H1 (cell line): ENCODE results near the gene CTSS. TPM values are rescaled to one million over a fixed set of nuclear protein-coding genes. Genes with fewer than 3 reads are reported as not detected.
A peak's percentile ranks its signal among the peaks of the same experiment; 100 is the strongest.

Source experiments
- CTCF ChIA-PET: fragments of 300-600 bp; sonication (Branson Sonifier 250); formaldehyde crosslinking; loops from one replicate; lab custom pipeline; 2021; ENCODE audit not compliant: partially characterized antibody; lab: Charles Lee
- POLR2A ChIA-PET: fragments of 300-600 bp; sonication (Branson Sonifier 250); formaldehyde crosslinking; loops from one replicate; lab custom pipeline; 2021; ENCODE audit warnings: inconsistent platforms; ENCODE audit not compliant: partially characterized antibody; lab: Charles Lee
- DNase-seq, 2 experiments: peaks; one replicate each; pipeline versions ENCODE4 v3.0.0 to v3.0.0-alpha.2; 2010 to 2022; ENCODE audit warnings: low spot score in 2 of 2, low read depth in 1 of 2, mixed read lengths in 1 of 2
- FAIRE-seq: peaks from 2 replicates; lab custom pipeline; 2011; peaks lifted over from hg19 to GRCh38; lab: Jason Lieb, UNC
- H2AFZ ChIP-seq: 2 replicates; pipeline ENCODE4 v1.8.1; 2012; ENCODE audit warnings: low read length, inconsistent platforms
- H2AK5ac ChIP-seq: 2 replicates; pipeline ENCODE4 v1.6.1; 2013; ENCODE audit warnings: low read depth, low read length
- H2BK120ac ChIP-seq: replicated peaks from 2 replicates; pipeline ENCODE3; 2013; ENCODE audit warnings: low read depth, low read length, inconsistent platforms
- H2BK12ac ChIP-seq: 2 replicates; pipeline ENCODE4 v1.6.1; 2013; ENCODE audit warnings: low read depth, low read length
- H2BK15ac ChIP-seq: 2 replicates; pipeline ENCODE4 v1.6.1; 2013; ENCODE audit warnings: low read length
- H2BK20ac ChIP-seq: 2 replicates; pipeline ENCODE4 v1.6.1; 2013; ENCODE audit warnings: low read length
- H2BK5ac ChIP-seq: 2 replicates; pipeline ENCODE4 v1.6.1; 2013; ENCODE audit warnings: low read depth, low read length
- H3K14ac ChIP-seq: 2 replicates; pipeline ENCODE4 v1.6.1; 2013; ENCODE audit warnings: inconsistent platforms; ENCODE audit not compliant: insufficient read length
- H3K18ac ChIP-seq: 2 replicates; pipeline ENCODE4 v1.6.1; 2013; ENCODE audit warnings: low read length; ENCODE audit errors: extremely low read depth
- H3K23ac ChIP-seq: 2 replicates; pipeline ENCODE4 v1.6.1; 2013; ENCODE audit warnings: inconsistent platforms; ENCODE audit not compliant: insufficient read length
- H3K23me2 ChIP-seq: 2 replicates; pipeline ENCODE4 v1.6.1; 2013; ENCODE audit warnings: low read depth, low read length
- H3K27ac ChIP-seq: 2 replicates; pipeline ENCODE4 v1.6.1; 2011; ENCODE audit warnings: low read depth, low read length, inconsistent platforms
- H3K27me3 ChIP-seq, 4 experiments: replicated peaks in 1 of 4; 1 replicate in 1 of 4; 2 replicates in 3 of 4; pipeline versions ENCODE4 v1.6.1 to v1.8.1; 2011 to 2013; ENCODE audit warnings: low read length in 3 of 4, mild to moderate bottlenecking in 3 of 4, inconsistent platforms in 2 of 4, mixed read lengths in 2 of 4, moderate library complexity in 1 of 4; ENCODE audit not compliant: control insufficient read depth in 3 of 4, insufficient read depth in 3 of 4; ENCODE audit errors: extremely low read depth in 1 of 4
- H3K36me3 ChIP-seq, 4 experiments: 2 replicates each; pipeline versions ENCODE4 v1.6.1 to v1.8.1; 2011 to 2013; ENCODE audit warnings: mild to moderate bottlenecking in 4 of 4, low read length in 3 of 4, moderate library complexity in 2 of 4, control low read depth in 1 of 4, inconsistent platforms in 1 of 4; ENCODE audit not compliant: insufficient read depth in 4 of 4, control insufficient read depth in 2 of 4
- H3K4ac ChIP-seq: replicated peaks from 2 replicates; pipeline ENCODE3; 2013; ENCODE audit warnings: low read length, low read depth, mixed read lengths, inconsistent platforms; ENCODE audit not compliant: insufficient read length
- H3K4me1 ChIP-seq, 4 experiments: replicated peaks in 1 of 4; 1 replicate in 1 of 4; 2 replicates in 3 of 4; pipeline versions ENCODE4 v1.6.1 to v1.8.1; 2011 to 2013; ENCODE audit warnings: low read length in 3 of 4, inconsistent platforms in 2 of 4, mixed read lengths in 1 of 4; ENCODE audit not compliant: insufficient read depth in 4 of 4, control insufficient read depth in 3 of 4
- H3K4me2 ChIP-seq, 2 experiments: 2 replicates each; pipeline versions ENCODE4 v1.6.1 to v1.8.1; 2011 to 2013; ENCODE audit warnings: low read depth in 2 of 2, low read length in 2 of 2, control low read depth in 1 of 2, inconsistent platforms in 1 of 2, mild to moderate bottlenecking in 1 of 2; ENCODE audit not compliant: insufficient read depth in 1 of 2
- H3K4me3 ChIP-seq, 4 experiments: fragments of 200-600, 300-600 bp in 1 of 4; sonication (generic), shearing (Covaris generic), sonication (Bioruptor Twin) in 1 of 4; 2 replicates each; pipeline versions ENCODE4 v1.5.1 to v1.8.1; 2011 to 2016; ENCODE audit warnings: low read length in 4 of 4, low read depth in 3 of 4, control low read depth in 2 of 4, inconsistent platforms in 2 of 4, mild to moderate bottlenecking in 2 of 4, mixed read lengths in 1 of 4, moderate library complexity in 1 of 4; ENCODE audit not compliant: insufficient read depth in 2 of 4; ENCODE audit errors: extremely low read depth in 1 of 4
- H3K56ac ChIP-seq: replicated peaks from 2 replicates; pipeline ENCODE3; 2013; ENCODE audit warnings: low read depth, mild to moderate bottlenecking, mixed read lengths, low read length, inconsistent platforms; ENCODE audit not compliant: insufficient read length
- H3K79me1 ChIP-seq: 2 replicates; pipeline ENCODE4 v1.6.1; 2013; ENCODE audit warnings: low read depth, low read length, control low read depth
- H3K79me2 ChIP-seq, 2 experiments: 2 replicates each; pipeline versions ENCODE4 v1.6.1 to v1.8.1; 2012 to 2013; ENCODE audit warnings: low read length in 2 of 2, mild to moderate bottlenecking in 2 of 2, inconsistent platforms in 1 of 2; ENCODE audit not compliant: insufficient read depth in 2 of 2, control insufficient read depth in 1 of 2
- H3K9ac ChIP-seq, 4 experiments: replicated peaks in 1 of 4; 1 replicate in 1 of 4; 2 replicates in 3 of 4; pipeline versions ENCODE4 v1.6.1 to v1.8.1; 2011 to 2013; ENCODE audit warnings: low read depth in 3 of 4, low read length in 3 of 4, control low read depth in 2 of 4, mild to moderate bottlenecking in 2 of 4, moderate library complexity in 2 of 4, inconsistent platforms in 1 of 4; ENCODE audit errors: extremely low read depth in 1 of 4
- H3K9me3 ChIP-seq, 2 experiments: 2 replicates each; pipeline versions ENCODE4 v1.6.1 to v1.8.1; 2012 to 2013; ENCODE audit warnings: mild to moderate bottlenecking in 2 of 2, moderate library complexity in 2 of 2, control low read depth in 1 of 2, inconsistent platforms in 1 of 2, low read depth in 1 of 2, low read length in 1 of 2, mixed read lengths in 1 of 2; ENCODE audit not compliant: insufficient read depth in 2 of 2
- H4K20me1 ChIP-seq, 2 experiments: replicated peaks in 1 of 2; 2 replicates each; pipeline versions ENCODE3 to v1.8.1; 2011 to 2013; ENCODE audit warnings: inconsistent platforms in 2 of 2, low read length in 2 of 2, mild to moderate bottlenecking in 1 of 2; ENCODE audit not compliant: insufficient read depth in 2 of 2, control insufficient read depth in 1 of 2
- H4K5ac ChIP-seq: 2 replicates; pipeline ENCODE4 v1.6.1; 2013; ENCODE audit warnings: low read length, low read depth, mixed read lengths, inconsistent platforms; ENCODE audit not compliant: insufficient read length
- H4K8ac ChIP-seq: 2 replicates; pipeline ENCODE4 v1.8.0; 2013; ENCODE audit warnings: mild to moderate bottlenecking, moderate library complexity, low read length, inconsistent platforms; ENCODE audit not compliant: insufficient read depth; ENCODE audit errors: extremely low read depth
- H4K91ac ChIP-seq: replicated peaks from 2 replicates; pipeline ENCODE3; 2013; ENCODE audit warnings: low read length, mixed read lengths, inconsistent platforms; ENCODE audit not compliant: insufficient read length
- ASH2L ChIP-seq: fragments of 200-600, 300-600 bp; sonication (generic); IDR thresholded peaks from one replicate; pipeline ENCODE4 v1.7.1; 2017; ENCODE audit warnings: low read length
- BCL11A ChIP-seq, 2 experiments: IDR thresholded peaks; one replicate each; pipeline ENCODE4 v1.6.1; 2011; ENCODE audit warnings: low read depth in 2 of 2, low read length in 2 of 2, mild to moderate bottlenecking in 2 of 2
- JUN ChIP-seq: IDR thresholded peaks from 2 replicates; pipeline ENCODE4 v1.6.1; 2011; ENCODE audit warnings: low read depth, mild to moderate bottlenecking, improper control_type of control experiment, low read length
- SP4 ChIP-seq: IDR thresholded peaks from 2 replicates; pipeline ENCODE4 v1.6.1; 2012; ENCODE audit warnings: low read length, inconsistent platforms
- WGBS, 2 experiments: shearing (Covaris generic) in 1 of 2; methylation state at CpG; one replicate each; pipeline versions ENCODE4 v1.1.6 to v1.1.7; 2013 to 2015; ENCODE audit warnings: low lambda C conversion rate in 2 of 2, mixed read lengths in 2 of 2, inconsistent platforms in 1 of 2, low coverage in 1 of 2, missing lambda C conversion rate in 1 of 2; ENCODE audit not compliant: insufficient replicate concordance in 2 of 2, insufficient coverage in 1 of 2, insufficient read length in 1 of 2; ENCODE audit errors: extremely low coverage in 1 of 2, missing lambda C conversion rate in 1 of 2; 5-methylcytosine and 5-hydroxymethylcytosine counted together
- polyA plus RNA-seq, 7 experiments: library from polyadenylated mRNA; depleted of rRNA in 3 of 7; stranded (reverse) in 5 of 7; unstranded in 2 of 7; fragments of >200 nt in 5 of 7; fragments of 200-250 nt in 2 of 7; gene quantifications; 1 replicate in 5 of 7; 2 replicates in 1 of 7; 4 replicates in 1 of 7; pipeline versions ENCODE4 v1.2.1 to v1.2.3, GENCODE V29; 2011 to 2013; ENCODE audit warnings: missing spikeins in 2 of 7, mixed read lengths in 2 of 7
- total RNA-seq: library from RNA; stranded (reverse); fragmentation: NEBNext Ultra II Directional; extraction: Animal tissue kit (Norgen Biotek cat#: 25700); gene quantifications from 2 replicates; pipeline ENCODE4 v1.2.1, GENCODE V29; 2021

Gene CTSS
- total and polyA plus RNA-seq, 2 of the 8 experiments (the other 6 are each of a cell fraction or from before 2014, with no cell fraction given), result not detected

DNA sequence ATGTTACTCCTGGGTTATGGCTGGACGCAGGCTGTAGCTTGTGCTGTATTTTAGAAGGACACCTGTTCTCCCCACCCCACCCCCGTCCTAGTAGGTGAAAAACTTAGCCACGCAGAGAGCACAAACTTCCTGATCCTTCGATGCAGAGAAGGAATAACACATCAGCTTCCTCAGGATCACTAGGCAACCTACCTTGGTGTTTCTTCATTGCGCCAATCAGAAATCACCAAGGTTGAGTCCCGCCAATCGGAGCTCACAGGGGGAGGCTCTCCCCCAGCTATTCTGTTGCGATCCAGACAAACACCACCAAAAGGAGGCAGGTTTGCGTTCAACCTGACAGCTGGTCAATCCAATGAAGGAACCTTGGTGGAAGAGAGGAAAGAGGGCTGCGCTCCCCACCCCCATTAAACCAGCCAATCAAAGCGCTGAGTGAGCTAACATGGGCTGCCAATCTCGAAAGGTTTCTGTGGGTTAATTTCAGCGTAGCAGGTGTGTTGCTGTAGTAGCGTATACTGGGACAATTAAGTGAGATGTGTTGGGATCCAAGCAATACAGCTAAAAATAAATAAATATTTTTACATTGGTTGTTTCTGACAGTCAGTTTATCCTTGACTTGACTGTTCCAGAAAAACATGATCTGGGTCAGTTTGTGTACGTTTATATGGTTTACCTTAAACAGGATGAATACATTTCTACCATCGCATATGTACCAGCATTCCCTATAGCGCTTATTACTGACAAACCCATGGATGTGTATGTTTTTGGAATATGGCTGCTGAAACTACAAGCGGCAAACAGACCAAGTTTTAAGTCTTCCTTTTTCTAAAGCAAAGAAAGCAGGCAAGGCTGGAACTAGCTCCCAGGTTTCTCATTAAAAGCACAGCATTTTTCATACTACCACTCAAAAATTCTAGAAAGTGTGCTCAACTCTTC, 68.3 kb downstream of the CTSS start, which contains the start of gene GOLPH3L:
Gene GOLPH3L, minus strand, starts transcription at position 160 of the 933 bp plus-strand sequence. CDS start 2,316 bp downstream, outside the sequence.
- peaks cover 0 to under 1% (median 0%) of the 10 kb centered on the region in 4 experiments; a peak in 1 of 7 replicates for H3K27me3 ChIP-seq
- H3K4ac ChIP-seq, result no peak within 1 kb of the TSS
- no peak within 1 kb of the TSS for H3K56ac ChIP-seq
- no peak within 1 kb of the TSS for H4K8ac ChIP-seq
- H2BK5ac ChIP-seq, result no peak within 1 kb of the TSS; the same call in 1 of the 2 replicates
- DNase-seq (peak; percentile 85 to 94), FAIRE-seq (peak; percentile 99)
- peak within 1 kb of the TSS; percentile 97 for H2AFZ ChIP-seq
- no peaks in the 10 kb centered on the region; the same call in 1 of the 2 replicates for H3K79me1 ChIP-seq
- H3K9ac ChIP-seq, result peak within 1 kb of the TSS; percentile 52 to 86 (median 64)
- no peak within 1 kb of the TSS for H3K14ac ChIP-seq
- peak within 1 kb of the TSS; percentile 66 to 74 for H3K4me2 ChIP-seq
- H2BK20ac ChIP-seq, result no peak within 1 kb of the TSS
- H2BK12ac ChIP-seq, result no peak within 1 kb of the TSS
- H2BK120ac ChIP-seq, result no peak within 1 kb of the TSS
- H3K9me3 ChIP-seq, result no peaks in the 10 kb centered on the region
- H3K27ac ChIP-seq, result peak within 1 kb of the TSS; percentile 68; the same call in 1 of the 2 replicates
- ChIA-PET CTCF (interaction anchor here (0.6 to 1.5 kb wide), 7 partner anchors 40 to 221 kb away, joined by 3 to 9 read pairs (median 3); no protein-coding TSS in a partner anchor), POLR2A (interaction anchor here (0.7 to 1.7 kb wide), 8 partner anchors 10 to 129 kb away, joined by 3 to 5 read pairs (median 3); partner anchors contain the start of genes CTSK and ENSA)
- peaks cover 2% of the 10 kb centered on the region for H3K23me2 ChIP-seq
- H2AK5ac ChIP-seq, result no peak within 1 kb of the TSS
- H3K23ac ChIP-seq, result no peak within 1 kb of the TSS
- H4K91ac ChIP-seq, result no peak within 1 kb of the TSS
- H3K4me3 ChIP-seq, result peak within 1 kb of the TSS; percentile 74 to 98 (median 94)
- WGBS, 2 experiments, result 6% methylated on average over 18 of the region's 18 CpGs; no CpG with 5 or more reads in 1 of the 2 experiments
- no peaks in the 10 kb centered on the region for H3K4me1 ChIP-seq
- peaks cover 0 to 17% of the 10 kb centered on the region in 2 experiments; a peak in 3 of 4 replicates for H3K79me2 ChIP-seq
- H3K36me3 ChIP-seq, result peaks cover 2 to 25% (median 5%) of the 10 kb centered on the region in 4 experiments; a peak in 5 of 8 replicates
- H4K20me1 ChIP-seq, result no peaks in the 10 kb centered on the region
- H3K18ac ChIP-seq, result no peak within 1 kb of the TSS; the same call in 1 of the 2 replicates
- H2BK15ac ChIP-seq, result no peak within 1 kb of the TSS; the same call in 1 of the 2 replicates
- peak within 1 kb of the TSS; percentile 53 for H4K5ac ChIP-seq
- TF ChIP-seq SP4 (no peak), BCL11A (IDR thresholded peaks at IDR 0.05; ENCODE audit: low read depth in 2 of 2, low read length in 2 of 2) (no peak), ASH2L (peak; percentile 23), JUN (no peak)
